GM12878 (cell line): ENCODE measurements around the gene SMIM1. TPM values are rescaled to one million over a fixed set of nuclear protein-coding genes. Genes with fewer than 3 reads are reported as not detected.

Experiments used
- ATAC-seq: fragments of 200-7000 bp; cut with Tn5 transposase; 3 replicates; pipeline ENCODE4 v1.9.1; 2020; ENCODE audit warnings: mild to moderate bottlenecking, moderate library complexity
- BruUV-seq: library from RNA; stranded (reverse); fragments of 400-500 nt; replicated peaks from 2 replicates; lab custom pipeline; 2021; lab: Mats Ljungman, UMichigan
- CTCF ChIA-PET: fragments of 300-600 bp; sonication (Branson Sonifier 250); formaldehyde crosslinking; extraction: SDS; loops from one replicate; lab custom pipeline; 2021; ENCODE audit warnings: inconsistent platforms; lab: Yijun Ruan, JAX
- POLR2A ChIA-PET: fragments of 350-600 bp; formaldehyde crosslinking; extraction: SDS; loops from one replicate; lab custom pipeline; 2021; ENCODE audit warnings: inconsistent platforms; lab: Charles Lee
- RAD21 ChIA-PET: fragments of 300-600 bp; sonication (Branson Sonifier 250); formaldehyde crosslinking; loops from one replicate; lab custom pipeline; 2023; ENCODE audit warnings: antibody characterized with exemption; ENCODE audit not compliant: unreplicated experiment; lab: Charles Lee
- SMC1A ChIA-PET: fragments of 300-600 bp; sonication (Branson Sonifier 250); formaldehyde crosslinking; loops from one replicate; lab custom pipeline; 2023; ENCODE audit not compliant: unreplicated experiment, uncharacterized antibody; lab: Charles Lee
- DNase-seq: peaks from one replicate; pipeline ENCODE4 v3.0.0-alpha.2; 2011; ENCODE audit warnings: low read depth, low spot score
- FAIRE-seq: peaks from 3 replicates; lab custom pipeline; 2011; peaks lifted over from hg19 to GRCh38; lab: Jason Lieb, UNC
- H2AFZ ChIP-seq: 2 replicates; pipeline ENCODE4 v1.6.0; 2011; ENCODE audit warnings: low read depth, low read length, control low read depth; ENCODE audit not compliant: control insufficient read depth
- H3K27ac ChIP-seq: 2 replicates; pipeline ENCODE4 v1.5.1; 2011; ENCODE audit warnings: control low read depth; ENCODE audit not compliant: control insufficient read depth, insufficient read depth
- H3K27me3 ChIP-seq, 2 experiments: replicated peaks in 1 of 2; 2 replicates each; pipeline versions ENCODE4 v1.6.0 to v1.6.1; 2011; ENCODE audit warnings: low read length in 1 of 2; ENCODE audit not compliant: control insufficient read depth in 2 of 2, insufficient read depth in 2 of 2
- H3K36me3 ChIP-seq, 2 experiments: 2 replicates each; pipeline ENCODE4 v1.5.1; 2011; ENCODE audit warnings: low read length in 1 of 2; ENCODE audit not compliant: control insufficient read depth in 2 of 2, insufficient read depth in 2 of 2
- H3K4me1 ChIP-seq: 2 replicates; pipeline ENCODE4 v1.6.1; 2011; ENCODE audit warnings: mild to moderate bottlenecking, low read length, moderate library complexity, mixed read lengths; ENCODE audit not compliant: control insufficient read depth, insufficient read depth
- H3K4me2 ChIP-seq: 2 replicates; pipeline ENCODE4 v1.6.0; 2011; ENCODE audit warnings: control low read depth; ENCODE audit not compliant: control insufficient read depth, insufficient read depth
- H3K4me3 ChIP-seq: fragments of 200-600 bp; sonication (generic); 2 replicates; pipeline ENCODE4 v1.5.1; 2016
- H3K79me2 ChIP-seq: 2 replicates; pipeline ENCODE4 v1.6.0; 2011; ENCODE audit warnings: low read length; ENCODE audit not compliant: control insufficient read depth, insufficient read depth
- H3K9ac ChIP-seq: 2 replicates; pipeline ENCODE4 v1.8.0; 2011; ENCODE audit warnings: low read length, control low read depth, mixed read lengths; ENCODE audit not compliant: control insufficient read depth, insufficient read depth
- H3K9me3 ChIP-seq: replicated peaks from 3 replicates; pipeline ENCODE4 v1.5.1; 2011; ENCODE audit warnings: mild to moderate bottlenecking, low read length; ENCODE audit not compliant: control insufficient read depth, insufficient read depth
- H4K20me1 ChIP-seq: 2 replicates; pipeline ENCODE4 v1.6.0; 2011; ENCODE audit not compliant: control insufficient read depth, insufficient read depth
- BCL11A ChIP-seq: IDR thresholded peaks from 2 replicates; pipeline ENCODE4 v1.6.1; 2011; ENCODE audit warnings: low read depth, low read length
- CEBPZ ChIP-seq: fragments of 150-350 bp; IDR thresholded peaks from 2 replicates; pipeline ENCODE4 v1.6.1; 2016; ENCODE audit warnings: low read depth, low read length
- CTCF ChIP-seq, 3 experiments: IDR thresholded peaks in 2 of 3; conservative IDR thresholded peaks in 1 of 3; 2 replicates each; pipeline ENCODE4 v1.5.1; 2011; ENCODE audit warnings: low read depth in 3 of 3, low read length in 3 of 3, mild to moderate bottlenecking in 3 of 3, control low read depth in 2 of 3, moderate library complexity in 2 of 3, inconsistent platforms in 1 of 3, mixed read lengths in 1 of 3; ENCODE audit not compliant: control insufficient read depth in 2 of 3, insufficient read depth in 1 of 3; ENCODE audit errors: extremely low read depth in 1 of 3
- HDAC2 ChIP-seq: fragments of 200-600 bp; sonication (generic); IDR thresholded peaks from 2 replicates; pipeline ENCODE4 v1.6.1; 2017
- LARP7 ChIP-seq: fragments of 450-650 bp; IDR thresholded peaks from 2 replicates; pipeline ENCODE4 v1.6.1; 2017; ENCODE audit warnings: mild to moderate bottlenecking
- MTA3 ChIP-seq: IDR thresholded peaks from 2 replicates; pipeline ENCODE4 v1.6.1; 2012; ENCODE audit warnings: low read length, inconsistent platforms, borderline replicate concordance
- NFYA ChIP-seq: IDR thresholded peaks from 2 replicates; pipeline ENCODE4 v1.6.1; 2011; ENCODE audit warnings: low read depth, mild to moderate bottlenecking, low read length, improper control_type of control experiment, borderline replicate concordance
- NKRF ChIP-seq: fragments of 450-650 bp; conservative IDR thresholded peaks from 2 replicates; pipeline ENCODE4 v1.6.1; 2017; ENCODE audit warnings: mild to moderate bottlenecking, moderate library complexity
- NR2F1 ChIP-seq: fragments of 450-650 bp; conservative IDR thresholded peaks from 2 replicates; pipeline ENCODE4 v1.6.1; 2017; ENCODE audit warnings: mild to moderate bottlenecking
- NRF1 ChIP-seq: conservative IDR thresholded peaks from 2 replicates; pipeline ENCODE4 v1.6.1; 2011; ENCODE audit warnings: mild to moderate bottlenecking, low read depth, low read length, improper control_type of control experiment
- PAX8 ChIP-seq: fragments of 450-650 bp; IDR thresholded peaks from 2 replicates; pipeline ENCODE4 v1.6.1; 2017; ENCODE audit warnings: mild to moderate bottlenecking, moderate library complexity
- POLR2A ChIP-seq: IDR thresholded peaks from 2 replicates; pipeline ENCODE4 v1.6.1; 2011; ENCODE audit warnings: low read depth, mild to moderate bottlenecking, low read length
- POLR2AphosphoS2 ChIP-seq: IDR thresholded peaks from 2 replicates; pipeline ENCODE4 v1.6.1; 2011; ENCODE audit warnings: low read depth, mild to moderate bottlenecking, low read length, improper control_type of control experiment, moderate library complexity
- SUZ12 ChIP-seq: fragments of 200-600 bp; sonication (generic); IDR thresholded peaks from one replicate; pipeline ENCODE4 v1.6.1; 2018; ENCODE audit warnings: antibody characterized with exemption, mild to moderate bottlenecking; ENCODE audit not compliant: unreplicated experiment
- USF2 ChIP-seq: IDR thresholded peaks from 2 replicates; pipeline ENCODE4 v1.6.1; 2011; ENCODE audit warnings: low read depth, low read length, improper control_type of control experiment, borderline replicate concordance
- ZNF24 ChIP-seq: fragments of 450-650 bp; IDR thresholded peaks from 2 replicates; pipeline ENCODE4 v1.6.1; 2017; ENCODE audit warnings: antibody characterized with exemption, mild to moderate bottlenecking
- WGBS: methylation state at CpG from one replicate; pipeline ENCODE4 v1.1.6; 2016; ENCODE audit warnings: low lambda C conversion rate; ENCODE audit not compliant: insufficient replicate concordance, insufficient coverage; ENCODE audit errors: missing lambda C conversion rate; 5-methylcytosine and 5-hydroxymethylcytosine counted together
- in situ Hi-C: fragments of 300-500 bp; cut with MboI; formaldehyde crosslinking; loops from 9 replicates; pipeline ENCODE4 v1.14.3; 2018; ENCODE audit warnings: mixed read lengths
- intact Hi-C: fragments of 100-400 bp; cut with micrococcal nuclease; formaldehyde crosslinking; loops from one replicate; pipeline ENCODE4 v1.14.2; 2022; ENCODE audit not compliant: unreplicated experiment
- polyA plus RNA-seq, 11 experiments: library from polyadenylated mRNA; depleted of rRNA in 4 of 11; unstranded in 6 of 11; stranded (reverse) in 5 of 11; fragments of >200 nt; fragmentation: Nextera tagmentation in 4 of 11; fragmentation: Illumina TruSeq in 1 of 11; extraction: Ambion mirVana in 4 of 11; extraction: Trizol in 1 of 11; gene quantifications; 1 replicate in 1 of 11; 2 replicates in 10 of 11; pipeline versions ENCODE4 v1.2.1 to v1.2.3, GENCODE V29; 2011 to 2016; ENCODE audit warnings: inconsistent platforms in 2 of 11, missing spikeins in 2 of 11, low read depth in 1 of 11
- total RNA-seq, 4 experiments: library from RNA; depleted of rRNA in 3 of 4; stranded (reverse); fragments of >200 nt in 3 of 4; fragmentation: Illumina TruSeq in 1 of 4; extraction: Trizol in 1 of 4; gene quantifications; 2 replicates each; pipeline versions ENCODE4 v1.2.1 to v1.2.3, GENCODE V29; 2013 to 2021

The SMIM1 gene
- total and polyA plus RNA-seq, 10 of the 15 experiments (the other 5 are each of a cell fraction or from before 2014, with no cell fraction given): 0.30 to 0.37 TPM; not detected in 8

GRCh38 chr1:3727825-3728776, 44.4 kb upstream of the SMIM1 start:
- no peak overlapping the region for H2AFZ ChIP-seq
- no peaks in the 10 kb centered on the region for H4K20me1 ChIP-seq
- no peak for FAIRE-seq
- H3K79me2 ChIP-seq: no peaks in the 10 kb centered on the region
- H3K27ac ChIP-seq: no peak overlapping the region
- POLR2A ChIA-PET: no interaction called here
- CTCF ChIA-PET: interaction anchor here (0.7 to 1.1 kb wide), 3 partner anchors 11 to 106 kb away, joined by 3 to 5 read pairs (median 3); no protein-coding TSS in a partner anchor
- H3K27me3 ChIP-seq: no peaks in the 10 kb centered on the region
- RAD21 ChIA-PET: no interaction called here
- WGBS: 73% methylated on average over 26 of the region's 31 CpGs
- intact Hi-C loops: no loop called here
- in situ Hi-C loops: no loop called here
- ATAC-seq: no peak
- no peaks in the 10 kb centered on the region for H3K4me1 ChIP-seq
- no peak overlapping the region for H3K4me2 ChIP-seq
- SMC1A ChIA-PET: interaction anchor here (0.9 kb wide), 1 partner anchor 80 kb away, joined by 3 read pairs; no protein-coding TSS in a partner anchor
- H3K9me3 ChIP-seq: no peaks in the 10 kb centered on the region
- no peak for DNase-seq
- no peak overlapping the region for H3K4me3 ChIP-seq
- no TSS peak for BruUV-seq
- no peak overlapping the region for H3K9ac ChIP-seq
- H3K36me3 ChIP-seq: peaks cover 0 to 24% of the 10 kb centered on the region in 2 experiments; a peak in 2 of 4 replicates
- no peak for TF ChIP-seq NRF1
- TF ChIP-seq CTCF (IDR thresholded peaks at IDR 0.05 in 2 of 3, conservative IDR thresholded peaks at IDR 0.05 in 1 of 3; ENCODE audit: control insufficient read depth in 2 of 3, extremely low read depth in 1 of 3, insufficient read depth in 1 of 3, low read depth in 3 of 3, low read length in 3 of 3): no peak
- no peak for TF ChIP-seq SUZ12
- no peak for TF ChIP-seq USF2
- no peak; the same call in 1 of the 2 replicates for TF ChIP-seq POLR2A
- no peak for TF ChIP-seq POLR2AphosphoS2
- TF ChIP-seq NKRF: no peak
- TF ChIP-seq MTA3: no peak
- no peak for TF ChIP-seq NFYA
- no peak for TF ChIP-seq PAX8
- TF ChIP-seq HDAC2: no peak
- no peak for TF ChIP-seq NR2F1
- no peak for TF ChIP-seq CEBPZ
- TF ChIP-seq LARP7: no peak
- no peak for TF ChIP-seq ZNF24
- no peak for TF ChIP-seq BCL11A
